PC-3 (cell line): ENCODE data around the gene ZSCAN29. TPM values are rescaled to one million over a fixed set of nuclear protein-coding genes. Genes with fewer than 3 reads are reported as not detected.

Experiments used
- ATAC-seq: fragments of 200-7000 bp; cut with Tn5 transposase; 2 replicates; pipeline ENCODE4 v1.9.1; 2020; ENCODE audit warnings: mild to moderate bottlenecking, moderate library complexity
- BruUV-seq: library from RNA; stranded (reverse); fragments of 400-500 nt; replicated peaks from 2 replicates; lab custom pipeline; 2021; lab: Mats Ljungman, UMichigan
- CTCF ChIA-PET: fragments of 300-600 bp; sonication (Branson Sonifier 250); formaldehyde crosslinking; loops from one replicate; lab custom pipeline; 2022; ENCODE audit warnings: antibody characterized with exemption; lab: Charles Lee
- POLR2A ChIA-PET: fragments of 300-600 bp; sonication (Branson Sonifier 250); formaldehyde crosslinking; loops from one replicate; lab custom pipeline; 2022; ENCODE audit warnings: antibody characterized with exemption; ENCODE audit not compliant: unreplicated experiment; lab: Charles Lee
- DNase-seq: peaks from one replicate; pipeline ENCODE4 v3.0.0-alpha.2; 2015
- H2AFZ ChIP-seq: fragments of 300-600 bp; sonication (generic); 2 replicates; pipeline ENCODE4 v1.6.0; 2016; ENCODE audit warnings: antibody characterized with exemption, low read length
- H3F3A ChIP-seq: fragments of 300-600 bp; sonication (generic); one replicate; pipeline ENCODE4 v1.6.0; 2017; ENCODE audit warnings: antibody characterized with exemption, low read length, control low read depth, mild to moderate bottlenecking; ENCODE audit not compliant: unreplicated experiment
- H3K27ac ChIP-seq: fragments of 300-600 bp; sonication (generic); 2 replicates; pipeline ENCODE4 v1.5.1; 2016; ENCODE audit warnings: mild to moderate bottlenecking, low read length
- H3K27me3 ChIP-seq: fragments of 300-600 bp; sonication (generic); 2 replicates; pipeline ENCODE4 v1.6.1; 2016; ENCODE audit warnings: low read length, mixed read lengths
- H3K36me3 ChIP-seq: fragments of 300-600 bp; sonication (generic); 2 replicates; pipeline ENCODE4 v1.6.1; 2016; ENCODE audit warnings: low read depth, mixed run types, low read length, mixed read lengths
- H3K4me1 ChIP-seq: fragments of 300-600 bp; sonication (generic); 2 replicates; pipeline ENCODE4 v1.5.1; 2016; ENCODE audit warnings: low read length; ENCODE audit not compliant: insufficient read depth
- H3K4me2 ChIP-seq: fragments of 300-600 bp; sonication (generic); 2 replicates; pipeline ENCODE4 v1.6.0; 2016; ENCODE audit warnings: low read length
- H3K4me3 ChIP-seq: fragments of 300-600 bp; sonication (generic); 2 replicates; pipeline ENCODE4 v1.5.1; 2016; ENCODE audit warnings: mild to moderate bottlenecking, low read length, mixed read lengths
- H3K79me2 ChIP-seq: fragments of 300-600 bp; sonication (generic); 2 replicates; pipeline ENCODE4 v1.6.1; 2017; ENCODE audit warnings: low read length, mixed read lengths
- H3K9ac ChIP-seq: fragments of 300-600 bp; sonication (generic); 2 replicates; pipeline ENCODE4 v1.6.0; 2016; ENCODE audit warnings: mild to moderate bottlenecking, low read length
- H3K9me2 ChIP-seq: fragments of 300-600 bp; sonication (generic); replicated peaks from 2 replicates; pipeline ENCODE4 v1.6.1; 2016; ENCODE audit warnings: mixed run types, low read length, mixed read lengths
- H3K9me3 ChIP-seq: fragments of 300-600 bp; sonication (generic); 2 replicates; pipeline ENCODE4 v1.6.1; 2016; ENCODE audit warnings: low read length, mixed read lengths
- H4K20me1 ChIP-seq: fragments of 300-600 bp; sonication (generic); 2 replicates; pipeline ENCODE4 v1.6.1; 2016; ENCODE audit warnings: low read length, mixed read lengths
- CTCF ChIP-seq: fragments of 300-600 bp; sonication (generic); conservative IDR thresholded peaks from 2 replicates; pipeline ENCODE4 v1.5.1; 2017; ENCODE audit warnings: antibody characterized with exemption, low read depth, mild to moderate bottlenecking, low read length
- EZH2 ChIP-seq: fragments of 300-600 bp; sonication (generic); IDR thresholded peaks from one replicate; pipeline ENCODE4 v1.6.1; 2017; ENCODE audit warnings: antibody characterized with exemption, mild to moderate bottlenecking, low read length; ENCODE audit not compliant: unreplicated experiment
- EZH2phosphoT487 ChIP-seq: fragments of 300-600 bp; sonication (generic); IDR thresholded peaks from 2 replicates; pipeline ENCODE4 v1.6.1; 2018; ENCODE audit warnings: mild to moderate bottlenecking, antibody characterized with exemption, low read length, borderline replicate concordance
- intact Hi-C: fragments of 100-400 bp; cut with micrococcal nuclease; formaldehyde crosslinking; loops from 2 replicates; pipeline ENCODE4 v1.9.0; 2023
- total RNA-seq: library from RNA; depleted of rRNA; stranded (reverse); fragments of >200 nt; gene quantifications from 2 replicates; pipeline ENCODE4 v1.2.3, GENCODE V29; 2014

The ZSCAN29 gene
- total RNA-seq, 1 experiment from 2014 or later: 28.0 TPM

- H3K27me3 ChIP-seq: no peaks in the 10 kb centered on the region
- CTCF ChIA-PET: no interaction called here
- no peak for ATAC-seq
- H4K20me1 ChIP-seq: 0 out of 2 replicates have a peak, but pooled peaks cover 4% of the 10 kb centered on the region
- H3K9me3 ChIP-seq: no peaks in the 10 kb centered on the region
- intact Hi-C loops: no loop called here
- TF ChIP-seq EZH2: no peak
- TF ChIP-seq EZH2phosphoT487: no peak
- no peak for TF ChIP-seq CTCF
- H3F3A ChIP-seq: no peaks in the 10 kb centered on the region
- H2AFZ ChIP-seq: peak overlapping the region; percentile 90
- POLR2A ChIA-PET: no interaction called here
- H3K4me2 ChIP-seq: peak overlapping the region; percentile 90
- peak overlapping the region; percentile 72; the same call in 1 of the 2 replicates for H3K27ac ChIP-seq
- BruUV-seq: TSS peak; percentile 94
- peaks cover 6% of the 10 kb centered on the region; the same call in 1 of the 2 replicates for H3K36me3 ChIP-seq
- peak overlapping the region; percentile 89 for H3K9ac ChIP-seq
- no peak for DNase-seq
- H3K4me1 ChIP-seq: peaks cover 23% of the 10 kb centered on the region
- H3K79me2 ChIP-seq: peaks cover 19% of the 10 kb centered on the region
- no peaks in the 10 kb centered on the region for H3K9me2 ChIP-seq
- H3K4me3 ChIP-seq: peak overlapping the region; percentile 75
Measured at GRCh38 chr15:43330780-43331087, 40.1 kb downstream of the ZSCAN29 start.

GRCh38 chr15:43329960-43330779, 40.7 kb downstream of the ZSCAN29 start, which contains the start of gene LCMT2:
Gene LCMT2, minus strand, starts transcription at chr15:43330573. Its CDS starts 84 bp downstream, at chr15:43330489.
- Histone ChIP-seq H3K9me2 (no peaks in the 10 kb centered on the region), H3K27me3 (no peaks in the 10 kb centered on the region), H3K4me1 (peaks cover 23% of the 10 kb centered on the region), H3K36me3 (peaks cover 6% of the 10 kb centered on the region; the same call in 1 of the 2 replicates), H3K79me2 (peaks cover 19% of the 10 kb centered on the region), H3K4me2 (peak within 1 kb of the TSS; percentile 90), H3K4me3 (peak within 1 kb of the TSS; percentile 75), H2AFZ (peak within 1 kb of the TSS; percentile 90), H4K20me1 (0 out of 2 replicates have a peak, but pooled peaks cover 4% of the 10 kb centered on the region), H3K27ac (peak within 1 kb of the TSS; percentile 72), H3K9me3 (no peaks in the 10 kb centered on the region), H3K9ac (peak within 1 kb of the TSS; percentile 89), H3F3A (no peaks in the 10 kb centered on the region)
- ChIA-PET CTCF (no interaction called here), POLR2A (no interaction called here)
- ATAC-seq: peak; percentile 98
- BruUV-seq: TSS peak; percentile 40
- DNase-seq: peak; percentile 96
- TF ChIP-seq CTCF (no peak), EZH2 (no peak), EZH2phosphoT487 (no peak)
- intact Hi-C loops: no loop called here
